CD4-positive, alpha-beta memory T cell (primary cell): ENCODE data around the gene IDH1. TPM values are rescaled to one million over a fixed set of nuclear protein-coding genes. Genes with fewer than 3 reads are reported as not detected.
"Not testable (repeated sequence)": the region's sequence is repeated elsewhere in the genome, so short reads cannot be mapped to it uniquely, and the experiment has no call there.

Experiments
- CTCF ChIA-PET: fragments of 350-600 bp; sonication (Branson Sonifier 250); formaldehyde crosslinking; loops from one replicate; lab custom pipeline; 2021; ENCODE audit warnings: inconsistent platforms; ENCODE audit not compliant: partially characterized antibody; lab: Charles Lee
- POLR2A ChIA-PET: fragments of 350-600 bp; sonication (Branson Sonifier 250); formaldehyde crosslinking; loops from one replicate; lab custom pipeline; 2021; ENCODE audit not compliant: partially characterized antibody; lab: Charles Lee
- DNase-seq, 5 donors: peaks; one replicate each; pipeline versions ENCODE4 v3.0.0 to v3.0.0-alpha.2; 2020 to 2022; ENCODE audit warnings: mixed read lengths in 1 of 5
- H3K27ac ChIP-seq: one replicate; pipeline ENCODE4 v1.7.0; 2013; ENCODE audit warnings: low read depth, low read length
- H3K27me3 ChIP-seq: 2 replicates; pipeline ENCODE4 v1.7.0; 2013; ENCODE audit warnings: mild to moderate bottlenecking, low read length, moderate library complexity; ENCODE audit not compliant: insufficient read depth
- H3K36me3 ChIP-seq: 2 replicates; pipeline ENCODE4 v1.7.0; 2013; ENCODE audit warnings: mild to moderate bottlenecking, low read length, moderate library complexity; ENCODE audit not compliant: insufficient read depth
- H3K4me1 ChIP-seq: 2 replicates; pipeline ENCODE4 v1.7.0; 2013; ENCODE audit warnings: mild to moderate bottlenecking, low read length, moderate library complexity; ENCODE audit not compliant: insufficient read depth
- H3K4me3 ChIP-seq, 2 donors: one replicate each; pipeline ENCODE4 v1.7.0; 2013; ENCODE audit warnings: low read length in 2 of 2, mild to moderate bottlenecking in 1 of 2
- H3K9me3 ChIP-seq, 2 donors: one replicate each; pipeline ENCODE4 v1.7.0; 2013; ENCODE audit warnings: low read length in 2 of 2, control low read depth in 1 of 2; ENCODE audit not compliant: control insufficient read depth in 1 of 2
- H3K27ac Mint-ChIP-seq, 7 donors: one replicate each; pipeline ENCODE4 v1.8.0; 2020 to 2021; ENCODE audit warnings: mixed read lengths in 7 of 7, mild to moderate bottlenecking in 6 of 7, inconsistent platforms in 3 of 7, moderate library complexity in 3 of 7
- H3K27me3 Mint-ChIP-seq, 2 donors: one replicate each; pipeline ENCODE4 v1.8.0; 2020 to 2021; ENCODE audit warnings: mixed read lengths in 2 of 2
- H3K36me3 Mint-ChIP-seq, 2 donors: one replicate each; pipeline ENCODE4 v1.8.0; 2020 to 2021; ENCODE audit warnings: mixed read lengths in 2 of 2, inconsistent platforms in 1 of 2, mild to moderate bottlenecking in 1 of 2
- H3K4me1 Mint-ChIP-seq, 4 donors: one replicate each; pipeline ENCODE4 v1.8.0; 2020 to 2021; ENCODE audit warnings: mixed read lengths in 4 of 4, mild to moderate bottlenecking in 1 of 4
- H3K4me3 Mint-ChIP-seq, 8 donors: one replicate each; pipeline ENCODE4 v1.8.0; 2020 to 2021; ENCODE audit warnings: mixed read lengths in 8 of 8, mild to moderate bottlenecking in 7 of 8, moderate library complexity in 6 of 8, inconsistent platforms in 3 of 8
- H3K9me3 Mint-ChIP-seq, 8 donors: one replicate each; pipeline ENCODE4 v1.8.0; 2020 to 2021; ENCODE audit warnings: mixed read lengths in 8 of 8, mild to moderate bottlenecking in 5 of 8, inconsistent platforms in 3 of 8, moderate library complexity in 1 of 8
- intact Hi-C: fragments of 100-400 bp; cut with micrococcal nuclease; formaldehyde crosslinking; loops from one replicate; pipeline ENCODE4 v1.15.1; 2023
- polyA plus RNA-seq, 2 donors: library from polyadenylated mRNA; unstranded; fragments of 300-500 nt; fragmentation: Illumina TruSeq; gene quantifications; one replicate each; pipeline ENCODE4 v1.2.3, GENCODE V29; 2021
- total RNA-seq, 2 experiments: library from RNA; stranded (reverse); gene quantifications; one replicate each; pipeline ENCODE4 v1.2.3, GENCODE V29; 2021

The IDH1 gene
- total and polyA plus RNA-seq, 4 experiments from 2014 or later: 5.9 to 25.9 (median 15.8) TPM

DNA sequence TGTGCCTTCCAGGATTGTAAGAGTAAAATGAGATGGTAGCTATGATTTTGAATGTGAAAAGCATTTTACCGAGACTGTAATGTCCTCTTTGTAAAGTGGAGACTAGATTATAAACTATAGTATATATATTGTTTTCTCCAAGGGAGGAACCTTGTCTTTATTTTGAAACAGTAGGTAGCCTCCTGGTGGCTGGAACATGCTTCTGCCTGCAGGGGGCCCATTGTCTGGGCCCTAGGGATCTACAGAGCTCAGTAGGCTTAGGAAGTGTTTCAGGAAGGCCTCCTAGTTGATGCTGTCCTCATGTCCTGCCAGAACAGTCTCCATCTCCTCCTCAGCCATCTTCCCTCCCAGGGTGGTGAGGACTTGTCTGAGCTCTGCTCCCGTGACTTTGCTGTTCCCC, 14.2 kb upstream of the IDH1 start:
- intact Hi-C loops: loop anchor here (5.0 to 10.0 kb wide), 5 partner anchors 557 to 1733 kb away; partner anchors contain the start of genes CCNYL1, FASTKD2, KLF7 and MDH1B
- H3K9me3 Mint-ChIP-seq: peaks cover 0 to under 1% (median 0%) of the 10 kb centered on the region in 8 donors
- H3K4me3 ChIP-seq: no peak overlapping the region
- no peaks in the 10 kb centered on the region for H3K9me3 ChIP-seq
- ChIA-PET CTCF (interaction anchor here (1.0 to 12.4 kb wide), 5 partner anchors 11 to 642 kb away, joined by 3 to 138 read pairs (median 4); partner anchors contain the start of gene IDH1), POLR2A (interaction anchor here (1.9 kb wide), 1 partner anchor 15 kb away, joined by 10 read pairs; the partner anchor contains the start of gene IDH1)
- DNase-seq: peak in 1 of 5 donors; percentile 8
- peaks cover 21 to 40% of the 10 kb centered on the region in 2 donors for H3K36me3 Mint-ChIP-seq
- no peak overlapping the region for H3K27ac ChIP-seq
- no peaks in the 10 kb centered on the region for H3K27me3 ChIP-seq
- H3K27me3 Mint-ChIP-seq: no peaks in the 10 kb centered on the region
- H3K36me3 ChIP-seq: peaks cover 14% of the 10 kb centered on the region
- H3K4me1 Mint-ChIP-seq: peaks cover 29 to 67% (median 44%) of the 10 kb centered on the region in 4 donors
- H3K27ac Mint-ChIP-seq: peak overlapping the region in 2 of 7 donors; percentile 36 to 43
- H3K4me3 Mint-ChIP-seq: peak overlapping the region in 4 of 8 donors; percentile 13 to 29 (median 22)
- H3K4me1 ChIP-seq: peaks cover 46% of the 10 kb centered on the region

DNA sequence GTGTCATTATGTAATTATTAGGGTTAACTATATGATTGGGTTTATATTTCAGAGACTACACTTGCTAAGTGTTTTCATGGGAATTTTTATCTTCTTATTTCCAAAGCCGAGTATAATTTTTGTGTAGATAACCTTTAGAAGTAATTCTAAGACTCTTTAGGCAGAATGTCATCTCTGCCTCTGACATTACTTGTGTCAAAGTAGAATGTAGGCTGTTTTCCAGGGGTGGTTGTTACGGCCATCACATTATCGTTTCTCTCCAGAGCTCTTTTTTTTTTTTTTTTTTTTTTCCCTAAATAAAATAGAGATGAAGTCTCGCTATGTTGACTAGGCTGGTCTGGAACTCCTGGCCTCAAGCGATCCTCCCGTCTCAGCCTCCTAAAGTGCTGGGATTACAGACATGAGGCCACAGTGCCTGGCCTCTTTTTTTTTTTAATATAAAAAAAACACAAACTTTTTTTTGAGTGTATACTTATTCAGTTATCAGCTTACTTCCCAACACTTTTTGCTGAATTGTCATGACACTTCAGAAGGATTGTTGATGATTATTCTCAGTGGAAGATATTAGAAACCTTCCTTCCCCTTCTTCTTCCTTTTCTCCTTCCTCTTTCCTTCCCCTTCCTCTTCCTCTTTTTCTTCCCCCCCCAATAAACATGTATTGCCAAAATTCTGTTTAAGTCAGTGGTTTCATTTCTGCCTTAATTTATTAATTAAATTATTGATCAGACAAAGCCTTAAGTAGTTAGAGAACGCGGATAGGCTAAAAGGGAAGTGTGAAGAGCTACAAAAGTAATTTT, 13.5 kb upstream of the IDH1 start:
- no peak for DNase-seq
- no peak overlapping the region for H3K27ac ChIP-seq
- peaks cover 29 to 61% (median 43%) of the 10 kb centered on the region in 4 donors for H3K4me1 Mint-ChIP-seq
- peaks cover 6% of the 10 kb centered on the region for H3K36me3 ChIP-seq
- POLR2A ChIA-PET: interaction anchor here (1.9 kb wide), 1 partner anchor 14 kb away, joined by 10 read pairs; the partner anchor contains the start of gene IDH1
- no peaks in the 10 kb centered on the region for H3K9me3 Mint-ChIP-seq
- peak overlapping the region; percentile 71 to 97 (median 78) for H3K4me3 Mint-ChIP-seq
- H3K9me3 ChIP-seq: no peaks in the 10 kb centered on the region
- CTCF ChIA-PET: interaction anchor here (1.0 to 12.4 kb wide), 5 partner anchors 11 to 642 kb away, joined by 3 to 138 read pairs (median 4); partner anchors contain the start of gene IDH1
- peaks cover 46% of the 10 kb centered on the region for H3K4me1 ChIP-seq
- H3K27me3 Mint-ChIP-seq: no peaks in the 10 kb centered on the region
- peak overlapping the region in 4 of 7 donors; percentile 29 to 86 (median 58) for H3K27ac Mint-ChIP-seq
- intact Hi-C loops: loop anchor here (5.0 to 10.0 kb wide), 5 partner anchors 556 to 1734 kb away; partner anchors contain the start of genes CCNYL1, FASTKD2, KLF7 and MDH1B
- H3K4me3 ChIP-seq: no peak overlapping the region
- peaks cover 14 to 32% of the 10 kb centered on the region in 2 donors for H3K36me3 Mint-ChIP-seq
- H3K27me3 ChIP-seq: no peaks in the 10 kb centered on the region

DNA sequence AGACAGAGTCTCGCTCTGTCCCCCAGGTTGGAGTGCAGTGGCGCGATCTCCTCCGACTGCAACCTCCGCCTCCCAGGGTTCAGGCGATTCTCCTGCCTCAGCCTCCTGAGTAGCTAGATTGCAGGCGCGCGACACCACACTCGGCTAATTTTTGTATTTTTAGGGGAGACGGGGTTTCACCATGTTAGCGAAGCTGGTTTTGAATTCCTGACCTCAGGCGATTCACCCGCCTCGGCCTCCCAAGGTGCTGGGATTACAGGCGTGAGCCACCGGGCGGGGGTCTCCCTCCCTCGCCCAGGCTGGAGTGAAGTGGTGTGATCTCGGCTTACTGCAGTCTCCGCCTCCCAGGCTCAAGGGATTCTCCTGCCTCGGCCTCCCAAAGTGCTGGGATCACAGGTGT, 12.7 kb upstream of the IDH1 start:
- DNase-seq, H3K9me3 ChIP-seq, H3K27ac ChIP-seq, H3K36me3 ChIP-seq, H3K27me3 Mint-ChIP-seq, H3K4me3 ChIP-seq, H3K9me3 Mint-ChIP-seq, H3K27me3 ChIP-seq: not testable (repeated sequence)
- CTCF ChIA-PET: interaction anchor here (1.2 to 12.4 kb wide), 3 partner anchors 9 to 91 kb away, joined by 3 to 138 read pairs (median 10); partner anchors contain the start of gene IDH1
- Mint-ChIP-seq H3K36me3 (peaks cover 13 to 28% of the 10 kb centered on the region in 2 donors), H3K27ac (peak overlapping the region; percentile 36 to 92 (median 60)), H3K4me3 (peak overlapping the region; percentile 92 to 99 (median 96)), H3K4me1 (peaks cover 29 to 64% (median 43%) of the 10 kb centered on the region in 4 donors)
- H3K4me1 ChIP-seq: peaks cover 46% of the 10 kb centered on the region
- intact Hi-C loops: loop anchor here (5.0 to 10.0 kb wide), 5 partner anchors 555 to 1735 kb away; partner anchors contain the start of genes CCNYL1, FASTKD2, KLF7 and MDH1B
- POLR2A ChIA-PET: interaction anchor here (0.6 to 3.9 kb wide), 3 partner anchors 13 to 738 kb away, joined by 3 to 94 read pairs (median 3); partner anchors contain the start of genes CREB1 and IDH1

DNA sequence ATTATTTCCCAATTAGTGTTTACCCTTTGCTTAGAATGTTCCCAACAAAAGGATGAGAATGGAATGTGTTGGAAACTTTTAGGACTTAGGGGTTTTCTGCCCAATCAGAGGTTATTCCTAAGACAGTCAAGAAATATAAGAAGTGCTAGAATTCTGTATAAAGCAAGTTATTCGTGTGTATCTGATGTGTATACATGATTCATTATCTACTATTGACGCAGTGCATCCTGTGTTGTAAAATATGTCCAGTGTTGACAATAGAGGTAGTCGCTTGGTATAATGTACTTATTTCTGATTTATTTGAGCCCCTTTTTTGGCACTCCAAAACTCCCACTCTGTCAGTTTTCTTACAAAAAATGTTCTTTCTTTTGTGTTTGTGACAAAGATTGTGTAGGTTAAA, 12.1 kb upstream of the IDH1 start:
- POLR2A ChIA-PET: interaction anchor here (0.6 to 3.9 kb wide), 6 partner anchors 8 to 737 kb away, joined by 3 to 94 read pairs (median 4); partner anchors contain the start of genes CREB1, IDH1 and PLEKHM3

DNA sequence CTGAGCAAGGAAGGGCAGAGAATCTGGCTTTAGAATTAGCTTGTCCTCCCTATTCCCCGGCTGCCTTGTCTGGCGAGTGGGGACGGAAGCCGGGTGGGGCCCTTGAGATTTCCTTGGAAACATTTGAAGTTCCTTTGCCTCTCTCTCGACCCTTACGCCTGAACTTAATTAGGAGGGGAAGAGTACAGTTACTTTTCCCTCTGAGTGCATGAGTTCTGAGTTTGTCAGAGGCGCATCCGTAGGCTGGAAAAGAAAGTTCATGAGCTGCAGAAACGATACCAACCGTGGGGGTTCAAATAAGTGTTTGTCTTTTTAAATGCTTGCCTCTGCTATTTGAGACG, 11.7 kb upstream of the IDH1 start:
- Mint-ChIP-seq H3K36me3 (peaks cover 7 to 21% of the 10 kb centered on the region in 2 donors), H3K9me3 (no peaks in the 10 kb centered on the region), H3K4me1 (peaks cover 29 to 65% (median 42%) of the 10 kb centered on the region in 4 donors), H3K27me3 (no peaks in the 10 kb centered on the region), H3K27ac (peak overlapping the region; percentile 86 to 97 (median 95)), H3K4me3 (peak overlapping the region; percentile 92 to 99 (median 96))
- Histone ChIP-seq H3K27ac (peak overlapping the region; percentile 75), H3K36me3 (peaks cover 3% of the 10 kb centered on the region), H3K27me3 (no peaks in the 10 kb centered on the region), H3K9me3 (no peaks in the 10 kb centered on the region), H3K4me1 (peaks cover 46% of the 10 kb centered on the region), H3K4me3 (peak overlapping the region; percentile 47 to 95)
- peak in 1 of 5 donors; percentile 12 for DNase-seq
- POLR2A ChIA-PET: interaction anchor here (0.7 to 3.9 kb wide), 8 partner anchors 8 to 1099 kb away, joined by 3 to 94 read pairs (median 5); partner anchors contain the start of genes CCNYL1, CREB1, IDH1 and METTL21A
- CTCF ChIA-PET: interaction anchor here (0.8 to 12.4 kb wide), 6 partner anchors 10 to 90 kb away, joined by 3 to 138 read pairs (median 4); partner anchors contain the start of gene IDH1
- intact Hi-C loops: loop anchor here (1.0 to 10.0 kb wide), 6 partner anchors 12 to 1736 kb away; partner anchors contain the start of genes CCNYL1, FASTKD2, KLF7 and MDH1B

More for the DNA sequence above, 12.1 kb upstream of the IDH1 start:
- intact Hi-C loops: loop anchor here (1.0 to 10.0 kb wide), 6 partner anchors 13 to 1735 kb away; partner anchors contain the start of genes CCNYL1, FASTKD2, KLF7 and MDH1B
- peak in 1 of 5 donors; percentile 0 for DNase-seq
- Histone ChIP-seq H3K4me3 (peak overlapping the region; percentile 47 to 95), H3K27me3 (no peaks in the 10 kb centered on the region), H3K9me3 (no peaks in the 10 kb centered on the region), H3K4me1 (peaks cover 46% of the 10 kb centered on the region), H3K27ac (peak overlapping the region; percentile 75), H3K36me3 (peaks cover 6% of the 10 kb centered on the region)
- peak overlapping the region; percentile 86 to 97 (median 95) for H3K27ac Mint-ChIP-seq
- peaks cover 29 to 67% (median 43%) of the 10 kb centered on the region in 4 donors for H3K4me1 Mint-ChIP-seq
- H3K4me3 Mint-ChIP-seq: peak overlapping the region; percentile 92 to 99 (median 96)
- no peaks in the 10 kb centered on the region for H3K27me3 Mint-ChIP-seq
- CTCF ChIA-PET: interaction anchor here (0.9 to 12.4 kb wide), 5 partner anchors 9 to 91 kb away, joined by 3 to 138 read pairs (median 3); partner anchors contain the start of gene IDH1
- peaks cover 9 to 24% of the 10 kb centered on the region in 2 donors for H3K36me3 Mint-ChIP-seq
- no peaks in the 10 kb centered on the region for H3K9me3 Mint-ChIP-seq

DNA sequence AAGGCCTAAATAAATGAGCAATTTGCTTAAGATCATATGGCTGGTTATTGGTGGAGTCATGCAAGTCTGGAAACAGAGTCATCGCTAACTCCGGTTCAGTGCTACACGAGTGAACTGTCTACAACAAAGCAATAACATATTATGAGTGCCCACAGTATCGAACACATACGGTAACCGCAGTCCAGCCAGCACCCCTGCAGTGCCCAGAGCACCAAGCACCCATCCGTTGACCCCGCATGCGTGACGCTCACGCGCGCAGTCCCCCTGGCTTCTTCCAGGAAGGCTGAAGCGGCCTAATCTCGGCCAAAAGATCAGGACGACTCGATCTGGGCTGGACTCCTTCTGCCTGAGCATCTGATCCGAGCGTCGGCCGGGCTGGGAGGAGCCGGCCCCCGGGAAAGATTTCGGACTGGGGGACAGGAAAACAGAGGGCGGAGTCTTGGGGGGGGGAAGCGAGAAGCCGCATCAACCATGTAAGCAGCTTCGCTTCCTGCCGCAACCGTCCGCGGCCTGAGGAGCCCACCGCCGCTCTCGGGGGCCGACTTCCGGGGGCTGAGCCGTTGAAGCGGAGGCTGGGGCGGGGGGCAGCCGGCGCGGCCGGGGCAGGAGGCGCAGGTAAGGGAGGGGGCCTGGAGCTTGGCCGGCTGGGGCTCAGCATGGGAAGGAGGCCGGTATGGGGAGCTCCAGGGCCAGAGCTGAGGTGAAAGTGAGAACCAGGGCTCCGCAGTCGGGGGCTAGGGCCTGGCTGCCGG, 11.1 kb upstream of the IDH1 start, which contains the start of gene PIKFYVE:
TSS of gene PIKFYVE (plus strand) at position 455 of the 752 bp plus-strand sequence. CDS start 5,265 bp downstream, outside the sequence.
- CTCF ChIA-PET: interaction anchor here (0.5 to 12.4 kb wide), 6 partner anchors 12 to 100 kb away, joined by 3 to 138 read pairs (median 4); partner anchors contain the start of gene IDH1
- DNase-seq: peak; percentile 80 to 92 (median 87)
- intact Hi-C loops: loop anchor here (1.0 to 10.0 kb wide), 7 partner anchors 12 to 1736 kb away; partner anchors contain the start of genes CCNYL1, FASTKD2, KLF7 and MDH1B

More for the DNA sequence above, 11.1 kb upstream of the IDH1 start, which contains the start of gene PIKFYVE:
- H3K27ac ChIP-seq: peak within 1 kb of the TSS; percentile 75
- H3K9me3 Mint-ChIP-seq: no peaks in the 10 kb centered on the region
- H3K4me3 Mint-ChIP-seq: peak within 1 kb of the TSS; percentile 92 to 99 (median 96)
- peak within 1 kb of the TSS; percentile 86 to 97 (median 95) for H3K27ac Mint-ChIP-seq
- H3K4me1 Mint-ChIP-seq: peaks cover 27 to 60% (median 39%) of the 10 kb centered on the region in 4 donors
- no peaks in the 10 kb centered on the region for H3K27me3 Mint-ChIP-seq
- POLR2A ChIA-PET: interaction anchor here (0.7 to 3.9 kb wide), 8 partner anchors 9 to 1099 kb away, joined by 3 to 94 read pairs (median 5); partner anchors contain the start of genes CCNYL1, CREB1, IDH1 and METTL21A
- peak within 1 kb of the TSS; percentile 51 to 95 for H3K4me3 ChIP-seq
- no peaks in the 10 kb centered on the region for H3K9me3 ChIP-seq
- H3K36me3 Mint-ChIP-seq: peaks cover 3 to 17% of the 10 kb centered on the region in 2 donors
- no peaks in the 10 kb centered on the region for H3K27me3 ChIP-seq
- H3K4me1 ChIP-seq: peaks cover 46% of the 10 kb centered on the region
- no peaks in the 10 kb centered on the region for H3K36me3 ChIP-seq
